ENCODE results near the gene FBN1.

The FBN1 gene

GRCh38 chr15:48645558-48646330, at the start of gene FBN1:
TSS of gene FBN1 (minus strand) at chr15:48645709. CDS start at chr15:48644769, 940 bp downstream.
- H3K27ac Mint-ChIP-seq = no peak within 1 kb of the TSS

GRCh38 chr15:48693484-48693883, 48.0 kb upstream of the FBN1 start:
- Mint-ChIP-seq H3K36me3 (no peaks in the 10 kb centered on the region), H3K9me3 (no peaks in the 10 kb centered on the region), H3K27ac (no peak overlapping the region), H3K4me1 (no peaks in the 10 kb centered on the region), H3K4me3 (no peak overlapping the region)
- ATAC-seq (no peak), DNase-seq (ENCODE audit: low spot score in 2 of 2) (no peak)

More at GRCh38 chr15:48645558-48646330, at the start of gene FBN1:
- no peaks in the 10 kb centered on the region for H3K36me3 Mint-ChIP-seq
- ATAC-seq = peak; percentile 46
- no peaks in the 10 kb centered on the region for H3K4me1 Mint-ChIP-seq
- peak in 1 of 2 donors; percentile 53 for DNase-seq (ENCODE audit: low spot score in 2 of 2)
- H3K4me3 Mint-ChIP-seq = peak within 1 kb of the TSS; percentile 33
- no peaks in the 10 kb centered on the region for H3K9me3 Mint-ChIP-seq

DNA sequence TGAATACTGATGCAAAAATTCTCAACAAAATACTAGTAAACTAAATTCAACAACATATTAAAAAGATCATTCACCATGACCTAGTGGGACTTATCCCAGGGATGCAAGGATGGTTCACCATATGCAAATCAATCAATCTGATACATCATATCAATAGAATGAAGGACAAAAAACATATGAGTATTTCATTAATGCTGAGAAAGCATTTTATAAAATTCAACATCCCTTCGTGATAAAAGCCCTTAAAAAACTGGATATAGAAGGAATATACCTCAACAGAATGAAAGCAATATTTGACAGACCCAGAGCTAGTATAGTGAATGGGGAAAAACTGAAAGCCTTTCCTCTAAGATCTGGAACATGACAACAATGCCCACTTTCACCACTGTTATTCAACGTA, 43.0 kb upstream of the FBN1 start:
- Mint-ChIP-seq H3K36me3 (no peaks in the 10 kb centered on the region), H3K9me3 (peaks cover 10% of the 10 kb centered on the region), H3K27ac (no peak overlapping the region), H3K4me3 (no peak overlapping the region), H3K4me1 (no peaks in the 10 kb centered on the region)
- ATAC-seq = no peak
- no peak for DNase-seq (ENCODE audit: low spot score in 2 of 2)

DNA sequence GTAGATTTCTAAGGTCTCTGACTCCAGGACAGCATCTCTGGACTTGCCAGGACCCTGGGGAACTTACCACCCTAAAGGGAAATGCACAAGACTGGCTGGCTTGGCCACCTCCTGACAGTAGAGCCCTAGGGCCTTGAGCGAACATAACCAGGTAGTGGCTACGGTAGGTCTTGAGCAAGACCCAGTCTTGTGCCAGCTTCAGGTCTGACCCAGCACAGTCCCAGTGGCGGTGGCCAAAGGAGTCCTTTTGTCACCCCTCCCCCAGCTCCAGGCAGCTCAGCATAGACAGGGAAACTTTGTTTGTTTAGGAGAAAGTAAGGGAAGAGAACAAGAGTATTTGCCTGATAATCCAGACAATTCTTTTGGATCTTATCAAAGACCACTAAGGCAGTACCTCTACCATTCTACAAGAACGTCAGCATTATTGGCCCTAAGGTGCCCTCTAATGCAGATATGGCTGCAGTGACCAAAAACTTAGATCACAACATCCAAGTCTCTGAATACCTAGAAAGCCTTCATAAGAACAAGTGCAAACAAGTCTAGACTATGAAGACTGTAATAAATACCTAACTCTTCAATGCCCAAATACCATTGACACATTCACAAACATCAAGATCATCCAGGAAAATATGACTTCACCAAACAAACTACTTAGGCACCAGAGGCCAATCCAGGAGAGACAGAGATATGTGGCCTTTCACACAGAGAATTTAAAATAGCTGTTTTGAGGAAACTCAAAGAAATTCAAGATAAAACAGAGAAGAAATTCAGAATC, 38.7 kb upstream of the FBN1 start:
- Mint-ChIP-seq H3K4me1 (no peaks in the 10 kb centered on the region), H3K36me3 (no peaks in the 10 kb centered on the region), H3K4me3 (no peak overlapping the region), H3K27ac (peak overlapping the region; percentile 48), H3K9me3 (peaks cover 10% of the 10 kb centered on the region)
- no peak for DNase-seq (ENCODE audit: low spot score in 2 of 2)
- ATAC-seq = no peak

- H3K4me3 Mint-ChIP-seq = no peak overlapping the region
- no peaks in the 10 kb centered on the region for H3K4me1 Mint-ChIP-seq
- no peaks in the 10 kb centered on the region for H3K36me3 Mint-ChIP-seq
- peaks cover 7% of the 10 kb centered on the region for H3K9me3 Mint-ChIP-seq
- H3K27ac Mint-ChIP-seq = no peak overlapping the region
- no peak for ATAC-seq
- no peak for DNase-seq (ENCODE audit: low spot score in 2 of 2)
These were observed 37.6 kb upstream of the FBN1 start for GRCh38 chr15:48682942-48683651.

DNA sequence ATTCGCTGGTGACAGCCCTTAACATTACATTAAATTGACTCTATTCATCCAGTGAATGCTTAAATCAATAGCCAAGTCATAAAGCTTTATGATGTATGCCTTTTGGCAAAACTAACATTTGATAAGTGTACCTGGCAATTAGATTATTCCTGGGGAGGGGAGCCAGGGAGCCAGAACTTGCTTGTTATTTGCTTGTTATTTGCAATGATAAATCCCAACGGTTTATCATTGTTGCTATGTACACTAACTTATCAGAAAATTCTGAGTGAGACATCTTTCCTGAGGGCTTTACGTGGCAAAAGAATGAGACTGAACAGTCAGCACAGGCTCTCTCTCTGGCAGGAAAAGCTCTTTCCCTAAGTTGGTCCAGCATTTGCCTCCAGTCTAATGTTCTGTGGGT, 35.8 kb upstream of the FBN1 start:
- no peaks in the 10 kb centered on the region for H3K36me3 Mint-ChIP-seq
- ATAC-seq (no peak), DNase-seq (ENCODE audit: low spot score in 2 of 2) (no peak)

GRCh38 chr15:48680841-48681240, 35.3 kb upstream of the FBN1 start:
- Mint-ChIP-seq H3K9me3 (peaks cover 3% of the 10 kb centered on the region), H3K36me3 (no peaks in the 10 kb centered on the region), H3K4me1 (no peaks in the 10 kb centered on the region), H3K4me3 (no peak overlapping the region), H3K27ac (no peak overlapping the region)
- DNase-seq (ENCODE audit: low spot score in 2 of 2) (no peak), ATAC-seq (no peak)

More for the DNA sequence above, 35.8 kb upstream of the FBN1 start:
- Mint-ChIP-seq H3K4me3 (no peak overlapping the region), H3K4me1 (no peaks in the 10 kb centered on the region), H3K27ac (no peak overlapping the region), H3K9me3 (peaks cover 3% of the 10 kb centered on the region)

DNA sequence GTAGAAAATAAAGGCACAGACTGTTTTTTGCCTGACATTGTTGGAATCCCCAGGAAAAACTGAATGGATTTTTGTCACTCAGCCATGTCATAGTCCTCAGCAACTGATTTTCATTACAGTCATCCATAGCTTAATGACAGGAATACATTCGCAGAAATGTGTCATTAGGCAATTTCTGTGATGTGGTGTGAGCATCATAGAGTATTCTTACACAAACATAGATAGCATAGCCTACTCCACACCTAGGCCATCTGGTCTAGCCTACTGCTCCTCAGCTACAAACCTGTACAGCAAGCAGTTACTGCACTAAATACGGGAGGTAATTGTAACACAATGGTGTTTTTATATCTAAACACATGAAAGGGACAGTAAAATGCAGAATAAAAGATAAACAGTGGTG, 34.4 kb upstream of the FBN1 start:
- Mint-ChIP-seq H3K4me1 (no peaks in the 10 kb centered on the region), H3K27ac (no peak overlapping the region), H3K4me3 (no peak overlapping the region), H3K9me3 (peaks cover 3% of the 10 kb centered on the region), H3K36me3 (no peaks in the 10 kb centered on the region)
- ATAC-seq (no peak), DNase-seq (ENCODE audit: low spot score in 2 of 2) (no peak)

DNA sequence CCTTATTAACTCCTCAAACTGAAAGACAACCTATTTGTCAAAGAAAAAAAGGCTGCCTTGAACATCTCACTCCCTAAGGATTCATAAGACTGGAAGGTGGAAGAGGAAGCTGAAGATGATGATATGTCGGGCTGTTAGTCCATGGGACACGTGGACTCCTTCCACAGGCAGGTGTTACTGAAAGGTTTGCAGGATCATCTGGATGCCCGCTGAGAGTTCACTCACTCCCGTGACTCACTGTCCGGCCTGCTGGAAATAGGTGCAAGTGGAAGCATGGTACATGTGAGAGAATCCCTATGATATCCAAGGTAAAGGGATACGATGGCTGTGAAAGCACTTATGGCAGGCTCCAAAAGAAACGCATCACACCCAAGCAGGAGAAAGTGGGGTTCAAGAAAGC, 33.3 kb upstream of the FBN1 start:
- H3K36me3 Mint-ChIP-seq = no peaks in the 10 kb centered on the region

DNA sequence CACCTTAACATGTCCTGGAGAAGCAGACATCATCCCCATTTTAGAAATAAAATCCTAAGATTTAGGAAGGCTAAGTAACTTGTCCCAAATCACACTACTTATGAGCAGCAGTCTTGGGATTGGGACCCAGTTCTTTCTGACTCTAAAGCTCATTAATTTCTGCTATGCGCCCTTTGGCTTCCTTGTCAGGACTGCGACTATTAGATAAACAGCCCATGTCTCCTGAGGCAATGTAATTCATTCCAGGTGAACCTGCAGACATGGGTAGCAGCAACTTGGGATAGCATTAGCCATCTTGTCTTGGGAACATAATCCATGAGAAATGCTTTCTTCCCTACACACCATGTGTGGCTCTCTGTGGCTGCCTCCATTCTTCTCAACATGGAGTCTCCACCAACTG, 32.3 kb upstream of the FBN1 start:
- no peak for DNase-seq (ENCODE audit: low spot score in 2 of 2)
- H3K27ac Mint-ChIP-seq = no peak overlapping the region
- no peak for ATAC-seq
- H3K9me3 Mint-ChIP-seq = no peaks in the 10 kb centered on the region
- no peak overlapping the region for H3K4me3 Mint-ChIP-seq
- H3K4me1 Mint-ChIP-seq = no peaks in the 10 kb centered on the region
- no peaks in the 10 kb centered on the region for H3K36me3 Mint-ChIP-seq

More for the DNA sequence above, 33.3 kb upstream of the FBN1 start:
- Mint-ChIP-seq H3K9me3 (no peaks in the 10 kb centered on the region), H3K4me1 (no peaks in the 10 kb centered on the region), H3K27ac (no peak overlapping the region), H3K4me3 (no peak overlapping the region)
- ATAC-seq (no peak), DNase-seq (ENCODE audit: low spot score in 2 of 2) (no peak)

- Mint-ChIP-seq H3K9me3 (no peaks in the 10 kb centered on the region), H3K4me3 (no peak overlapping the region), H3K4me1 (no peaks in the 10 kb centered on the region), H3K36me3 (no peaks in the 10 kb centered on the region), H3K27ac (no peak overlapping the region)
- ATAC-seq (no peak), DNase-seq (ENCODE audit: low spot score in 2 of 2) (no peak)
These were observed 29.9 kb upstream of the FBN1 start for GRCh38 chr15:48675436-48675835.

- Mint-ChIP-seq H3K27ac (no peak overlapping the region), H3K4me1 (no peaks in the 10 kb centered on the region), H3K36me3 (no peaks in the 10 kb centered on the region), H3K4me3 (no peak overlapping the region), H3K9me3 (no peaks in the 10 kb centered on the region)
- no peak for ATAC-seq
- DNase-seq (ENCODE audit: low spot score in 2 of 2) = no peak
These were observed 29.4 kb upstream of the FBN1 start for GRCh38 chr15:48674876-48675275.

DNA sequence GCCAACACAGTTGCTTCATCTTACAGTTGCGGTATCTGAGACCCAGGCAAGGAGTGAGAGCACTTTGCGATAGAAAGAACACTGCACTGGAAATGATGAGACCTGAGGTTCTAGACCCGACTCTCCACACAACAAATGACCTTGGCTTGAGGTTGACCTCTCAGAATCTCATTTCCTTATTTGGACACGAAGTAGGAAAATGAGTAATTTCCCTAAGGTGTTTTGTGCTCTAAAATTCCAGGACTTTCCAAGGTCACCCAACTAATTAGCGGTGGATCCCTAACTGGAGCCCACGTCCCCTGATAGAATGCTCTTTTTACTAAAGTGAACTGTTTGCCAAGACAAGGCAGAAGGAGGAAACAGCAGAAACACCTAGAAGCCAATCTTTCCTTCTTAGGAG, 26.7 kb upstream of the FBN1 start:
- no peak for ATAC-seq
- no peaks in the 10 kb centered on the region for H3K36me3 Mint-ChIP-seq
- no peak for DNase-seq (ENCODE audit: low spot score in 2 of 2)

GRCh38 chr15:48671103-48672022, 25.9 kb upstream of the FBN1 start:
- Mint-ChIP-seq H3K4me1 (no peaks in the 10 kb centered on the region), H3K27ac (no peak overlapping the region), H3K9me3 (no peaks in the 10 kb centered on the region), H3K4me3 (no peak overlapping the region), H3K36me3 (no peaks in the 10 kb centered on the region)
- ATAC-seq (peak; percentile 44), DNase-seq (ENCODE audit: low spot score in 2 of 2) (no peak)

More for the DNA sequence above, 26.7 kb upstream of the FBN1 start:
- no peaks in the 10 kb centered on the region for H3K9me3 Mint-ChIP-seq
- no peaks in the 10 kb centered on the region for H3K4me1 Mint-ChIP-seq
- H3K4me3 Mint-ChIP-seq = no peak overlapping the region
- H3K27ac Mint-ChIP-seq = no peak overlapping the region

GRCh38 chr15:48667701-48668100, 22.2 kb upstream of the FBN1 start:
- no peaks in the 10 kb centered on the region for H3K36me3 Mint-ChIP-seq
- no peaks in the 10 kb centered on the region for H3K4me1 Mint-ChIP-seq
- no peak overlapping the region for H3K4me3 Mint-ChIP-seq
- DNase-seq (ENCODE audit: low spot score in 2 of 2) = no peak
- no peak for ATAC-seq
- no peaks in the 10 kb centered on the region for H3K9me3 Mint-ChIP-seq
- no peak overlapping the region for H3K27ac Mint-ChIP-seq

Data from stimulated activated effector memory CD8-positive, alpha-beta T cell treated with anti-CD3 and anti-CD28 coated beads, Interleukin-12 subunit alpha, Interleukin-12 subunit beta, amount 100 ng/mL, for 72 hours (primary cell).